Left lung (tissue), 10 donors: ENCODE results near the gene ASIC3. TPM values are rescaled to one million over a fixed set of nuclear protein-coding genes. Genes with fewer than 3 reads are reported as not detected.
A peak's percentile ranks its signal among the peaks of the same experiment; 100 is the strongest.

Experiments used
- ATAC-seq: fragments of 200-7000 bp; cut with Tn5 transposase; one replicate; pipeline ENCODE4 v1.9.1; 2020; ENCODE audit warnings: moderate library complexity
- DNase-seq, 4 donors: peaks; one replicate each; pipeline ENCODE4 v3.0.0-alpha.2; 2013 to 2020
- H3K27ac ChIP-seq, 2 donors: fragments of 200-600 bp; sonication (generic) in 1 of 2; one replicate each; pipeline versions ENCODE4 v1.5.0 to v1.8.0; 2020 to 2021
- H3K27me3 ChIP-seq, 2 donors: fragments of 200-600 bp; sonication (generic) in 1 of 2; one replicate each; pipeline versions ENCODE4 v1.5.0 to v1.8.0; 2020 to 2021
- H3K36me3 ChIP-seq, 2 donors: fragments of 200-600 bp; sonication (generic) in 1 of 2; one replicate each; pipeline versions ENCODE4 v1.5.0 to v1.8.0; 2020 to 2021
- H3K4me1 ChIP-seq, 2 donors: fragments of 200-600 bp; one replicate each; pipeline ENCODE4 v1.8.0; 2021
- H3K4me3 ChIP-seq, 2 donors: fragments of 200-600 bp; sonication (generic) in 1 of 2; one replicate each; pipeline versions ENCODE4 v1.5.0 to v1.8.0; 2020 to 2021; ENCODE audit warnings: mild to moderate bottlenecking in 1 of 2
- H3K9me3 ChIP-seq, 2 donors: fragments of 200-600 bp; sonication (generic) in 1 of 2; one replicate each; pipeline versions ENCODE4 v1.5.0 to v1.8.0; 2020 to 2021
- CTCF ChIP-seq, 2 donors: fragments of 200-600 bp; sonication (generic) in 1 of 2; IDR thresholded peaks; one replicate each; pipeline versions ENCODE4 v1.5.0 to v1.8.0; 2021; ENCODE audit warnings: antibody characterized with exemption in 2 of 2
- intact Hi-C, 2 donors: fragments of 100-400 bp; cut with DNase I; formaldehyde crosslinking; loops; one replicate each; pipeline versions ENCODE4 v1.11.2 to v1.14.2; 2022
- polyA plus RNA-seq, 6 donors: library from polyadenylated mRNA; unstranded; fragments of 120-200 nt; gene quantifications; one replicate each; pipeline ENCODE4 v1.2.1, GENCODE V29; 2013; ENCODE audit not compliant: insufficient read length in 6 of 6
- total RNA-seq, 2 donors: library from RNA; stranded (reverse); fragmentation: NEBNext Ultra II Directional; extraction: Animal tissue kit (Norgen Biotek cat#: 25700); gene quantifications; one replicate each; pipeline ENCODE4 v1.2.1, GENCODE V29; 2021
- donor health status: DM: no; HTN: yes; CAD: no.
- donor health status: DM: no; HTN: no; CAD: no.

ASIC3 gene
- total and polyA plus RNA-seq, 8 donors: 2.3 to 6.0 (median 3.4) TPM

GRCh38 chr7:151045262-151045661, 3.1 kb upstream of the ASIC3 start:
- ATAC-seq: no peak
- Histone ChIP-seq H3K4me3 (no peak overlapping the region), H3K4me1 (peaks cover 3 to 5% of the 10 kb centered on the region in 2 donors), H3K27ac (no peak overlapping the region), H3K36me3 (peaks cover 0 to 38% of the 10 kb centered on the region in 2 donors), H3K9me3 (no peaks in the 10 kb centered on the region), H3K27me3 (peaks cover 0 to 8% of the 10 kb centered on the region in 2 donors)
- TF ChIP-seq CTCF (IDR thresholded peaks at IDR 0.05): no peak
- intact Hi-C loops: no loop called here
- DNase-seq: no peak

GRCh38 chr7:151045967-151046366, 2.4 kb upstream of the ASIC3 start:
- DNase-seq (no peak), ATAC-seq (no peak)
- Histone ChIP-seq H3K4me1 (peaks cover 3 to 6% of the 10 kb centered on the region in 2 donors), H3K27me3 (peaks cover 0 to 15% of the 10 kb centered on the region in 2 donors), H3K9me3 (no peaks in the 10 kb centered on the region), H3K27ac (no peak overlapping the region), H3K36me3 (peaks cover 0 to 38% of the 10 kb centered on the region in 2 donors), H3K4me3 (no peak overlapping the region)
- no peak for TF ChIP-seq CTCF (IDR thresholded peaks at IDR 0.05)
- intact Hi-C loops: no loop called here

- DNase-seq (peak in 1 of 4 donors; percentile 63), ATAC-seq (peak; percentile 10)
- no peak overlapping the region for H3K4me3 ChIP-seq
- H3K27me3 ChIP-seq: peaks cover 0 to 23% of the 10 kb centered on the region in 2 donors
- H3K27ac ChIP-seq: no peak overlapping the region
- intact Hi-C loops: no loop called here
- H3K4me1 ChIP-seq: peaks cover 3 to 13% of the 10 kb centered on the region in 2 donors
- H3K36me3 ChIP-seq: peaks cover 0 to 38% of the 10 kb centered on the region in 2 donors
- no peaks in the 10 kb centered on the region for H3K9me3 ChIP-seq
- no peak for TF ChIP-seq CTCF (IDR thresholded peaks at IDR 0.05)
Measured at GRCh38 chr7:151046603-151047573, 1.4 kb upstream of the ASIC3 start.

- Histone ChIP-seq H3K27ac (no peak overlapping the region), H3K4me1 (peaks cover 3 to 21% of the 10 kb centered on the region in 2 donors), H3K4me3 (no peak overlapping the region), H3K36me3 (peaks cover 0 to 27% of the 10 kb centered on the region in 2 donors), H3K27me3 (peaks cover 0 to 23% of the 10 kb centered on the region in 2 donors), H3K9me3 (no peaks in the 10 kb centered on the region)
- ATAC-seq (no peak), DNase-seq (no peak)
- no peak for TF ChIP-seq CTCF (IDR thresholded peaks at IDR 0.05)
- intact Hi-C loops: no loop called here
Measured at GRCh38 chr7:151048911-151049463, 656 bp downstream of the ASIC3 start.

- Histone ChIP-seq H3K9me3 (no peaks in the 10 kb centered on the region), H3K27ac (no peak overlapping the region), H3K27me3 (peaks cover 0 to 23% of the 10 kb centered on the region in 2 donors), H3K4me1 (peaks cover 3 to 21% of the 10 kb centered on the region in 2 donors), H3K4me3 (no peak overlapping the region), H3K36me3 (peaks cover 0 to 6% of the 10 kb centered on the region in 2 donors)
- TF ChIP-seq CTCF (IDR thresholded peaks at IDR 0.05): no peak
- intact Hi-C loops: no loop called here
- ATAC-seq (peak; percentile 77), DNase-seq (peak in 3 of 4 donors; percentile 58 to 88 (median 83))
Measured at GRCh38 chr7:151051108-151051507, 2.8 kb downstream of the ASIC3 start.
